ENCODE results near the gene CKB.
"Not testable (repeated sequence)": the region's sequence is repeated elsewhere in the genome, so short reads cannot be mapped to it uniquely, and the experiment has no call there.

CKB gene

DNA sequence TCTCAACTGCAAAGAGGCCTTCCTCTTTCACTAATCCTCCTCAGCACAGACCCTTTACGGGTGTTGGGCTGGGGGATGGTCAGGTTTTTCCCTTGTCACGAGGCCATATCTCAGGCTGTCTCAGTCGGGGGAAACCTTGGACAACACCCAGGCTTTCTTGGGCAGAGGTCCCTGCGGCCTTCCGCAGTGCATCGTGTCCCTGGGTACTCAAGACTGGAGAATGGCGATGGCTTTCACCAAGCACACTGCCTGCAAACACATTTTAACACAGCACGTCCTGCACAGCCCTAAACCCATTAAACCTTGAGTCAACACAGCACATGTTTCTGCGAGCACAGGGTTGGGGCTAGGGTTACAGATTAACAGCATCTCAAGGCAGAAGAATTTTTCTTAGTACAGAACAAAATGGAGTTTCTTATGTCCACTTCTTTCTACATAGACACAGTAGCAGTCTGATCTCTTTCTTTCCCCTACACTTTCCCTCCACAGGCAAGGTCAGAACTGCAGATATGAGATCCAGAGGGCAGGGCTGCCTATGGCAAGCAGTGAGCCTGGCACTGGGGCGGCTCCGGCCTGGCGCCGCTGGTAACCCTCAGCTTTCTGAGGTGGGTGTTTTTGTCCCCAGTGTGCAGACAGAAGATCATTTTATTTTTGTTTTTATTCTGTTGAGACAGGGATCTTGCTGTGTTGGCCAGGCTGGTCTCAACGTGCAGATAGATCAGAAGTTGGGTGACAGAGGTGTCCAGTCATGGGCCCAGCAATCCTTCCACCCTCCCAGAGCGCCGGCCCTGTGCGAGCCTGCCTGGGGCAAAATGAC lies 3.0 kb upstream of the CKB start:
- DNase-seq: not testable (repeated sequence)

DNA sequence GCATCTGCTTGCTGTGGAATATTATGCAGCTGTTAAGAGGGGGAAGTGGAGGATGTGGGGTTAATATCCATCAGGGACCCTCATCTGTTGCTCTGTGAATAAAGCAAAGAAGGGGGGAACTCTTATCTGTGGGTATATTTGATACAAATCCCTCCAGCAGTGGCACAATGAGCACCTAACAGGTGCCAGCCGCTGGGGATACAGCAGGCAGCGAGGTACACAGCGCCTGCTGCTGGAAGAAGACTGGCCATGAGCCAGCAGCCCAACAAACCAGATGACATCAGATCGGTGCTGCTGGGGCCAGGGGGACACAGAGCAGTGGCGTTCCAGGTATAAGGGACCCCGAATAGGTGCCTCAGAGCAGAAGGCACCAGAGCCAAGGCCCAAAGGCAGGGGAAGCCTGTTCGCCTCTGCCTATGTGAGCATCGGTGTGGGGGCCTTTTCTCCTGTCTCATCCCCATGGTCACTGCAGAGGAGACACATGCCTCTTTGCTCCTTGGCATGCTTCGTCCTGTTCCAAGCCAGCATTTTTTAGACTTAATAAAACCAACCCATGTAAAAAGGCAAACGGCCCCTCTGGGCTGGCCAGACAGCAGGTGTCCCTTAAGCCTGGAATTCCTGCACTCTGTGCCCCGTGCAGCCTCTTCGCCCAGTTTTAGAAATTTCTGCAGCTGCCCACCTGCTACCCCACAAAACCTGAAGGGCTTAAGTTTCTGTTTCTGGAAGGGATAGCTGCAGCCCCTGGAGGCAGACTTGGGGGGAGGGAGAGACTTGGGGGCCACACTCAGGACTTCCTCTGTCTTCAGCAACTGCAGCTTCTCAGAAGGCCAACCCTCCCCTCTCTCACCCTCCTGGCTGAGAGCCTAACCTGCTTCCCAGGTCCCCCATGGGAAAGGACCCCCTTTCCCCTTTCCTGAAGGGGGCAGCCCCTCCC lies 1.6 kb upstream of the CKB start:
- DNase-seq: no peak

DNA sequence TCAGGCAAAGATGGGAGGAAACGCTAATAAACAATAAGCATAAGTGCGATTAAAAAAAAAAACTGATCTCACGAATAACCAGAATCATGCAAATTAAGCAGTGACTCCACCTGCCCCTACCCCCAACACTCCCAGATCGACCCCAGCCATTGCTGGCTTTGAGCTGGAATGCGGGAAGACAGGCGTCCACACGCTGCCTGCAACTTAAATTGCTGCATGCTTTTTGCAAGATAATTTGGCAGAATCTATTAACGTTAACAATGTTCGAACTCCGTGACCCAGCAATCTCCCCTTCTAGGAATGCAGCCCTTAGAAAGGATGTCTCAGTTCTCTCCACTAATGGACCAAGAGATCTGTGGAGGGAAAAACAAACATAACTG lies 935 bp upstream of the CKB start:
- no peak for DNase-seq

DNA sequence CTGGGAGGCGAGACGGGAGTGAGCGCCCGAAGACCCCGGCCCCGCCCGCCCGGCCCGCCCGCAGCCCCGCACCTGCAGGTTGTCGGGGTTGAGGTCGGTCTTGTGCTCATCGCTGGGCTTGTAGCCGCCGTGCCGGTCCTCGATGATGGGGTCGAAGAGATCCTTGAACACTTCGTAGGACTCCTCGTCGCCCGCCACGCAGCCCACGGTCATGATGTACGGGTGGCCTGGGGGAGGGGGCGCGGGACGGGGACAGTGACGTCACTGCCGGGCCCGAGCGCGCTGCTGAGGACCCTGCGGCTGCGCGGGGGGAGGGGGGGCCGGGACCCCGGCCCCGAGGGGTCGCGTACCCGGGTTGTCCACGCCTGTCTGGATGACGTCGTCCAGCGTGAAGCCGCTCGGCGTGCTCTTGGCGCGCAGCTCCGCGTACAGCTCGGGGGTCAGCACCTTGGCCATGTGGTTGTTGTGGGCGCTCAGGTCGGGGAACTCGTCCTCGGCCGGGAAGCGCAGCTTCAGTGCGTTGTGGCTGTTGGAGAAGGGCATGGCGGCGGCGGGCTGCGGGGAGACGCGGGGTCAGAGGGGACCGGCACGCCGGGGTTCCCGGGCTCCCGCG lies 573 bp downstream of the CKB start:
- no peak for DNase-seq

DNA sequence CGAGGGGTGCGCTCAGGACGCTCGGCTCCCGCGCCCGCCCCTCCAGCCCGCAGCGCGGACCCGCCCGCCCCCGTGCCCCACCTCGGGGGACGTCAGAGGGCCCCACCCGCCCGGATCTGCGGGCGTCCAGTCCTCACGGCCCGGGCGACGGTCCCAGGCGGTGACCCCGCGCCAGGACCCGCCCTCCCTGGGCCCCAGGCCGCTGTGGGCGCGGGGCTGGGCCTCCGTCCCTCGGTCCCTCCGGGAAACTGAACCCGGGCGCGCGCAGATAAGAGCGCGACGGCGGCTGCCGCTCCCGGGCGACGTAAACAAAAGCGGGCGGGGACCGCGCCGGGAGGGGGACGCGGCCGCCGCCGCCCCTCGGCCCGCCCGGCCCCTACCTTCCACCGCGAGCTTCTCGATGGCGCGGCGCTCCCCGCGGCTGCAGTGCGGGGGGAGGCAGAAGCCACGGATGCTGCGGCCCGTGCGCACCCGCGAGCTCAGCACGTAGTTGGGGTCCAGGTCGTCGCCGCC lies 1.1 kb downstream of the CKB start:
- DNase-seq: no peak

DNA sequence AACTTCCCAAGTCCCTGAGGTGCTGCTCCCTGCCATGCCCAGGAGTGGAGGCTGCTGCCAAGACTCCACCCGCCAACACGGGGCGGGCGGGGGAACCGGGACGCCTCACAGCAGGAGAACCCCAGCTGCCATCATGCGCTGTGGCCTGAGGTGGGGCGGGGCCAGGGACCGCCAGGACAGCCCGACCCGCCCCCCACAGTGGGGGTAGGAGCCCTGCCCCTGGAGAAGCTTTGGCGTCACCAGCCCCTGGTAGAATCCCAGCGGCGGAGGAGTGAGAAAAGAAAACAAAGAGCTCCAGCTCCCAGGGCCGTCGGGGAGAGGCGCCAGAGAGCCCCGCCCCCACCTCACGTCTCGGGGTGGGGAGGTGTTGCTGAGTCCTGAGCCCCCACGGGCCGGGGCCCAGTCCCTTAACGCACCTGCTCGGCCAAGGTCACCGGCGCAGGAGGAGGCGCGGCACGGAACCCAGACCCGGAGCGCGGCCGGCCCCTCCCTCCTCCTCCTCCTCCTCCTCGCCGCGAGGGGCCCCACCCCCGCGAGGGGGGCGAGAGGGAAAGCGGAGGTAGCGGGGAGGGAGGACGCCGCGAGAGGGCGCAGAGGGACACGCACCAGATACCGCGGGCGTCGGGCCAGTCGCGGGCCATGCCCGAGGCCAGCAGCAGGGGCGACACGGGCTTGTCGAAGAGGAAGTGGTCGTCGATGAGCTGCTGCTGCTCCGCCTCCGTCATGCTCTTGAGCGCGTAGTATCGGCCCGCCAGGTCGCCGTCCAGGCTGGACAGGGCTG lies 1.8 kb downstream of the CKB start:
- peak; percentile 61 for DNase-seq

DNA sequence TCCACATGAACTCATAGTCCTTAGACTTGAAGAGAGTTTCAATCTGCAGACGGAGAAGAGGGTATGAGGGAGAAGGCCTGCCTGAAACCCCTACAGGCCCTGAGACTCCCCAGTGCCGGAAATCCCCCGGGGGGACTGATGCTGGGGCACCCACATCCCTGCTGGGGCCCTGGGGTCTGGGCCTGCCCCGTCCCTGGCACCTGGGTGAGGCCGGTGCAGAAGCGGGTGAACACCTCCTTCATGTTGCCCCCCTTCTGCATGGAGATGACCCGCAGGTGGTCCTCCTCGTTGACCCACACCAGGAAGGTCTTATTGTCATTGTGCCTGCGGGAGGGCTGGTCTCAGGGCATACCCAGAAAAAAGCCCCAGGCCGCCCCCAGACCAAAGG lies 2.4 kb downstream of the CKB start:
- no peak for DNase-seq

DNA sequence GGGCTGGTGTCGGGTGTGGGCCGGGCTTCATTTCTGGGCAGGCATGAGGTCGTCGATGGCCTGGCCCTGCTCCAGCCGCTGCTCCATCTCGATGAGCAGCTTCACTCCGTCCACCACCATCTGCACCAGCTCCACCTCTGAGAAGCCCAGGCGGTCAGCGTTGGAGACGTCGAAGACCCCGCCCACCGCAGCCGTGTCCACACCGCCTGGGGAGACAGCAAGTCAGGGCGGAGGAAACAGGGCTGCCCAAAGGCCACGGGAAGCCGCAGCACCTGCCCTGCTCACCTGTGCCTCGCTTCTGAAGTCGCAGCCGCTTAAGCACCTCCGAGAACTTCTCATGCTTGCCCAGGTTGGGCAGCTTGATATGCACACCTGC lies 2.8 kb downstream of the CKB start:
- no peak for DNase-seq

DNA sequence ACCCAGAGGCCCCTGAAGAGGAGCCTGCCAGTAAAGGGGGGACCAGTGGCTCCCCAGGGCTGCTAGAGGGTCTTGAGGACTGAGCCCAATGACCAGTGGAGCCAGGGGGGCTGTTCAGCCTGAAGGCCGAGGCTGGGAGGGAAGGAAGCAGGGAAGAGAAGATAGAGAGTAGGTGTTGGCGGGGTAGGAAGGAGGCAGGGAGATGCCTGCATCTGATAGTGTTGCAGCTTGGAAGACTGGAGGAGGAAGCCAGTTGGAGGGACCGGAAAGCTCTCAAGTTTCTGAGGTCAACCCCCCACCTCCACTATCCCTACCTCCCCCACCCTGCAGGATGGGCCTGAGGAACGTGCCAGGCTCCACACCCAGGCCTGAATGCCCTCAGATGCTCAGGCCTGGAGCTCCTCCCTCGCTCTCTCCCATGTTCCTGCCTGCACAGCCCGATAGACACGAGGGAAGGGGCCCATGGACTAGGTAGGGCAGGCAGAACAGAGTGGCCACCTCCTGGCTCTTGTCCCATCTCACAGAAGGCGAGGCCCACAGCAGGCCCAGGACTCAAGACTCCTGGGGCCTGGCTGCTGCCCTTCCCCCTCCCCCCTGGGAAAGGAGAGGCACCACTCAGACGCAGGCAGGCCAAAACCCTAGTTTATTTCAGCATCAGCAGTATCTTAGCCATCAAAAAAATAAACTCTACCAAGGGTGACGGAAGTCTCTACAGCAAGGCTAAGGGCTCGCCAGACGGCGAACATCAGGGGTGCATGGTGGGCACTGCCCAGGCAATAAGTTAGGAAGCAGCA lies 3.4 kb downstream of the CKB start:
- DNase-seq: no peak

DNA sequence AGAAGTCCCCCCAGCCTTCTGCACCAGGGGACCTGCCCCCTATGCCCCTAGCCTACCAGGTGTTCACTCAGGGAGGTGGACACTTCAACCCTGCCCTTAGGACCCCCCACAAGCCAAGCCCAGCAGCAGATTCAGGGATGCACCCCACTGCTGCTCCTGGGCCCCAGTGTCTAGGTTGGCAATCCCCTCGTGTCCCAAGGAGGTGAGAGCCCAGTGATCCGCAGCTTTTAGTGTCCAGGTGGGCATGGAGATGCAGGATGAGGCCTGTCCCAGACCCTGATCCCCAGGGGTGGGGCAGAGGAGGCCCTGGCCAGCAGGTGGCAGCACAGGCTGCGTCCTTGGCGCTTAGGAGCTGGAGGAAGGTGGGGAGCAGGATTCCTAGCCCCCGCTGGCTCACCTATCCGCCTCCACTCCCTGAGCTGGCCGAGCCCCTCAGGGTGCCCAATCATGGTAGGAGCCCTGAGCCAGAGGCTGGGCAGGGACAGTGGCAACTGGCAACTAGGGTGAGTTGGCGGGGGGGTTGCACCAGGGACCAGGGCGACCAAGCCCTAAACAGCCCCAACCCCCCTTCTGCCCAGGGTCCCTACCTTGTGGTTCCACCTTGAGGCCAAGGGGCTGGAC lies 4.1 kb downstream of the CKB start:
- DNase-seq: peak; percentile 30

DNA sequence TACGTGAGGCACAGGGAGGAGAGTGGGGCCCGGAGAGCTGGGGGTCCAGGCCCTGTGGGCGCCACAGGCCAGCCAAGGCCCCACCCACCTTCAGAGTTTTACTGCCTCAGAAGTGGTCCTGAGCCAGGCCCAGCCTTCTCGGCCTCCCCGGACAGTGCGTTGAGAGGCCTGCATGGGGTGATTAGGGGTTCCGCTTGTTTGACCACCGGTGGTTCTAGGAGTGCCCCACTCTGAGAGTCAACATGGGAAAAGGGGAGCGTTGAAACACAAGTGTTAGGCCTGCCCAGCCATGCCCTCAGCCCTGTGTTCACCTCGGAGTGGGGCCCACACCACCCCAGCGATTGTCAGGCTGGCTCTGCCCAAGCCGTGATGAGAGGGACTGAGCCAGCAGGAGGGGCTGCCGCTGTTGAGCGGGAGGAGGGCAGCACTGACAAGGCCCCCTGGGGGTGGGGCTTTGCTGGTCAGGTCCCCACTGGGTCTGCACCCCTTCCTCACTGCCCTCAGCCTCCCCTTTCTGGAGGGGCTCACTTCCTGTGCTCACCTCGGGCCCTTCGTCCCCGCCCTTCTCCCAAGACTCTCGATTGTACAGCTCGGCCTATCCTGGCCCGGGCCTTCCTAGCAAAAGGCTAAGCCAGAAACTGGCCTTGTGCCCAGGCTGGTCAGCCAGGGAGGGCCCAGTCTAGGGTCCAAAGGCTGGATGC lies 4.8 kb downstream of the CKB start:
- no peak for DNase-seq

DNA sequence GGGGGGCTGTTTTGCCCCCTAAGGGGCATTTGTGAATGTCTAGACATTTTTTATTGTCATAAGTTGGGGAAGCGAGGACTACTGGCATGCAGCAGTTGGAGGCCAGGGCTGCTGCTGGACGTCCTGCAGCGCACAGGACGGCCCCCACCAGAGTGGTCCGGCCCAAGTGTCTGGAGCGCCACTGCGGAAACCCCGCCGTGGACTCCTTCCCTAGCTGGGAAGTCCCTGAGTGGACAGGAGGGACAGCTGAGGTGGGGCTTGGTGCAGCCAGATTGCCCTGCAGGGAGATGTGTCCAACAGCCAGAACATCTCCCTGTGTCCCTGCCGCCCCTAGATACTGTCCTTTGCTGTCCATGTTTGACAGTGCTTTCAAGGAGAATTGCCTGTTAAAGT lies 5.5 kb downstream of the CKB start:
- no peak for DNase-seq

DNA sequence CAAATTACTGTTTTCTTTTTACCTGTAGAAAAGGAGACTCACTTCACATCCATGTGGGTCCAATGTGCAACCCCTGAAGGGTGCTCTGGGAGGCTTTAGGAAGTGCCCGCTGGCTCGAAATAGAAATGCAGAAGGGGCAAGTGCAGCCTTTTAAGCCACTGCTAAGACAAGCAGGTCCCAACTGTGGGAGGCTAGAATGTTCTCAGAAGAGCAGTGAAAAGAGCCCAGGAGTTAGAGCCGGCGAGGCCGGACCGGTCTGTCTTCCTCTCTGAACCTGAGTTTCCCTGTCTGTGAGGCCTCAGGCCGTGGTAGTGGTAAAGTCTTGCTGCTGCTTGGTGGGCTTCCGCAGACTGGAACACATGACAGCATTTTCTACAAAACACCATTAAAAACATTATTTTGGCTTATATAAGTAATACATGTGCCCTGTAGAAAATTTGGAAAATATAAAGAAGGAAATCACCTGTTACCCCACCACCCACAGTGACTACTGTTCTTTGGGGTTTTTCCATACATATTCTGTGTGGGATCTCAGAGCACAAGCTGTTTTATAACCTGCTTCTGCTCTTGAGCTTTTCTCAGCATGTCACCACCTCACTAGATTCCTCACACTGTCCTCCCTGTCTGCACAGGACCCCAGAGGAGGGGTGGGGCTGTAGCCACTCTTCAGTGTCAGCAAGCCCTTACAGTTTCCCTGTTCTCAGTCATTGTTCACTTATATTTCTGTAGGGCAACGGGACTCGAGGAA lies 6.0 kb downstream of the CKB start:
- no peak for DNase-seq

DNA sequence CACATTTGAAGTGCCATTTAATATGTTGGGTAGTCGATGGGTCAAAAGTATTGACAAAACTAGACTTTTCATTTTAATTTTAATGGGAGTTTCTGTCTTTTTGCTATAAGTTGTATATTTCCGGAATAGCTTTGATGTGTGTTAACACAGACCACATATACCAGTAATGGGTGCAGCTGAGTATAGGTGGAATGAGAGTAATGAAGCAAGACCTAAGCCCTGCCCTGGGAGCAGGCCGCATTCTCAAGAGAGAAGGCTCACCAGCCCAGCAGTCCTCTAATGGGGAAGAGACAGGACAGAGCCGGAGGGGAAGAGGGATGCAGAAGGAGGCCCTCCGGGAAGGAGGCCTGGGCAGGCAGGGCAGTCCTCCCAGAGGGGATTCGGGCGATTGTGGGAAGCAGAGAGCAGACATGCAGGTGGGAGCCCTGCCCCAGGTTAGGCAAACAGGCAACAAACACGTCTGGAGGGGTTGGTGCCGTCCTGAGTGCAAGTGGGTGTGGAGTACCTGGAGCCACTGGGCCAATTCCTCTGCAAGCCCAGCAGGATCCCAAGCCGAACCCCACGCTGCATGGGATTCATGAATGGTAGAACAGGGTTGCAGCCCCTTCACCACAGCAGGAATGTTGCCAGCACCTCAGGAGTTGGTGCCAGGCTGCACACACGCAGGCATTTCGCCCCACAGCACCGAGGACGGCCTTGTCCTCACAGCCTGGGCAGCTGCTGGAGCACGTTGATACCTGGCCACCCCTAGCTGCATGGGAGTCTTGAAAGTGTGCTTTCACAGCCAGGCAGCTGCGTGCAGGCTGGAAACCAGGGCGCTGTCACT lies 7.8 kb downstream of the CKB start:
- no peak for DNase-seq

DNA sequence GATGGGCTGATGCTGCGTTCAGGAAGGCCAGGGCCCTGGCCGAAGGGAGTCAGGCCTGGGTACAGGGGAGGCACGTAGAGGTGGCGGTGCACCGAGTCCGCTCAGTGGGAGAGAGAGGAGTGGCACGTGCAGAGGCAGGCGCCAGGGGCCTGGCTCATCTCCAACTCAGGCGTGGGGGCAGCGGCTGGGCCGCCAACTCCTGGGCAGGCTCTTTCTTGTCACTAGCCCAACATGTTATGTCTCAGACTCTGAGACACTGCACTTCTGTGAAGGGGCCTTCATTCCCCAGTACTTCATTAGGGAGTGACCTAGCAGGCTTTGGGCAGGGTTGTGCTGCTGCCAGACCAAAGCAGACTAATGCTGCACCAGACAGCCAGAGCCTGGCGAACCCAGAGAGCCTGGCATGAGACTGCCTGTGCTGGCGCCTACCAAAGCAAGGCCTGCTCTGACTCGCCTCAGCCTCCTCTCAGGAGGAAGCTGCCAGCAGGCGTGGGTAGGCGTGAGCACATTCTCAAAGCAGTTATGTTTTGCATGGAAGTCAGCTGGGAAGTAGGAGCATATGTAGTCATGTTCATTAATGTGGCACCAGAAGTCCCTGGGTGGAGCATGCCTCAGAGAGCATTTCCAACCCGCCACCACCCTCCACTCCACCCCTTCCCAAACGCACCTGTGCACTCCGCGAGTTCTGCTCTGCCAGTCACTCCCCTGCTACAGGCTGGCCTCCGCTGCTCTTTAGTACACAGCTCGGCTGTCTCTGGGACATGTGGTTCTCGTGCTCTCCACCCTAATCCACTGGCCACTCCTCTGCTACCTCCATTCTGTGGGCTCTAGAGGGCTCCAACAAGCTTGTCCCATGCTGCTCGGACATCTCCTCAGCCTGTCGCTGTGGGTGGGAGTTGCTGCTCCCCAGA lies 9.7 kb downstream of the CKB start:
- no peak for DNase-seq

DNA sequence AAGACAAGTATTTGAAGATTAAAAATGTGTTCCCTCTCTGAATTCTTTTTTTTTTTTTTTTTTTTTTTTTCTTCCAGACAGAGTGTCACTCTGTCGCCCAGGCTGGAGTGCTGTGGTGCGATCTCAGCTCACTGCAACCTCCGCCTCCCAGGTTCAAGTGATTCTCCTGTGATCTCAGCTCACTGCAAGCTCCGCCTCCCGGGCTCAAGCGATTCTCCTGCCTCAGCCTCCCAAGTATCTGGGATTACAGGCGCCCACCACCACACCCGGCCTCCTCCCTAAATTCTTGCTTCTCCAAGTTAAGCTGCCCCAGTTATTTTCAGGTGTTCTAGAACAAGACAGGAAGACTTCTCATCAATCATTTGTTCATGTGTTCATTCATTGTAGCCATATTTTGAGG lies 10.4 kb downstream of the CKB start:
- DNase-seq: not testable (repeated sequence)

DNA sequence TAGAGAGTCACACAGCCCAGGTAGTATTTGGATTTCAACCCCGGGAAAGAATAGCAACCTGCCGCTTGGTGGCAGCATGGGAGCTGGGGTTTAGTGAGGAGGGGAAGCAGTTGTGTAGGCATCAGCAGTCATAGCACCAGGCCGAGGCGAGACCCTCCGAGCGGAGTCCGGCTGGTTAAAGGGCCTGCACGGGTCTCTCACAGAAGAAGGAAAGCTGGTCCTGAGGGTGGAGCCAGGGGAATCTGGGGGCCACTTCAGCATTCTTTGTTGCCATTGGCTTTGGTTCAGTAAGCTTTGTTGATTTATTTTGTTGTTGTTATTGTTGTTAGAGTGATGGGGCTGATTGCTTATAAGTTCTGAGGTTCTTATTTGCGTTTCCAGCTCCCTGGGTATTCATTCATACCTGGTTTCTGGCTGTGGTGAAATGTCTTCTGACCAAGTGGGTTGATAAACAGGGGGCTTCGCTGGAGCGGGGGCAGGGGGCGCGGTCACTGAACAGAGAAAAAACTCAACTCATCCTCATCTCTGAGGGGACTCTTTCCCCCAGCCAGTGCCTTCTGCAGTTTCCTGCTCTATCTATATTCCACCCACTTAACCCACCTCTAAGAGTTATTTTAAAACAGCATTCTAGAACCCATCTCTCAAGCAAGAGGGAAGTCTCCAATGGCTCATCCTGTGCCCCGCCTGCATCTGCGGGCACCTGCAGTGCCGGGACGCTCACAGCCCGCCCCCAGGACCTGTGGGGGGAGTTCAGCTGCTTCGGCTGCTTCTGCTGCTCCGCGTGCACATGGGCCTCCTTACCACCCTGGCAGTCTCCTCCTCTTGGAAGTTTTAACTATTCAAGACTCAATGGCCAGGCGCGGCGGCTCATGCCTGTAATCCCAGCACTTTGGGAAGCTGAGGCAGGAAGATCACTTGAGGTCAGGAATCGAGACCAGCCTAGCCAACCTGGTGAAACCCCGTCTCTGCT lies 11.6 kb downstream of the CKB start:
- no peak for DNase-seq

Measured in activated effector memory CD4-positive, alpha-beta T cell treated with Interleukin-2 at 50 U/mL for 16 hours (primary cell).